HK-2 (cell line): ENCODE measurements around the gene RAD51.

Experiments used
- DNase-seq: peaks from one replicate; pipeline ENCODE4 v3.0.0-alpha.2; 2018; ENCODE audit not compliant: unreplicated experiment

RAD51 gene

GRCh38 chr15:40762919-40763800, 68.2 kb downstream of the RAD51 start:
- DNase-seq = peak; percentile 76

- peak; percentile 70 for DNase-seq
These were observed 69.0 kb downstream of the RAD51 start, which contains the start of gene GCHFR for GRCh38 chr15:40763801-40764628. GCHFR (plus strand) TSS chr15:40764068; CDS start chr15:40764181, 113 bp downstream.

- no peak for DNase-seq
These were observed 69.7 kb downstream of the RAD51 start for GRCh38 chr15:40764629-40765103.

- no peak for DNase-seq
These were observed 71.3 kb downstream of the RAD51 start for GRCh38 chr15:40766194-40766815.

- peak; percentile 56 for DNase-seq
These were observed 72.2 kb downstream of the RAD51 start for GRCh38 chr15:40766906-40767837.

GRCh38 chr15:40767838-40768500, 73.0 kb downstream of the RAD51 start:
- no peak for DNase-seq

- DNase-seq = no peak
These were observed 73.7 kb downstream of the RAD51 start for GRCh38 chr15:40768521-40769273.

- DNase-seq = peak; percentile 73
These were observed 74.5 kb downstream of the RAD51 start, which contains the start of gene C15orf62 for GRCh38 chr15:40769274-40770146. C15orf62 (plus strand) TSS chr15:40769980; CDS start chr15:40770496, 516 bp downstream.

- no peak for DNase-seq
These were observed 75.3 kb downstream of the RAD51 start for GRCh38 chr15:40770147-40770721.

GRCh38 chr15:40771242-40771641, 76.3 kb downstream of the RAD51 start:
- no peak for DNase-seq

GRCh38 chr15:40772014-40772413, 77.0 kb downstream of the RAD51 start:
- no peak for DNase-seq

- no peak for DNase-seq
These were observed 78.5 kb downstream of the RAD51 start for GRCh38 chr15:40773496-40773895.

GRCh38 chr15:40773902-40774301, 78.9 kb downstream of the RAD51 start:
- DNase-seq = no peak

- no peak for DNase-seq
These were observed 80.0 kb downstream of the RAD51 start for GRCh38 chr15:40775007-40775406.

- no peak for DNase-seq
These were observed 81.0 kb downstream of the RAD51 start for GRCh38 chr15:40775740-40776536.

GRCh38 chr15:40776537-40777141, 81.7 kb downstream of the RAD51 start:
- DNase-seq = peak; percentile 44
